NCI-H1092 (cell line): ENCODE measurements around the gene GPR183.

Source experiments
- DNase-seq: peaks from one replicate; lab custom pipeline; 2025; lab: John Stamatoyannopoulos, UW

The GPR183 gene

GRCh38 chr13:99294958-99295357 lies 12.2 kb downstream of the GPR183 start:
- DNase-seq: no peak

- no peak for DNase-seq
Observed at GRCh38 chr13:99294198-99294597, 13.0 kb downstream of the GPR183 start.

GRCh38 chr13:99293178-99293577 lies 14.0 kb downstream of the GPR183 start:
- DNase-seq: no peak

GRCh38 chr13:99290894-99291293 lies 16.3 kb downstream of the GPR183 start:
- no peak for DNase-seq

GRCh38 chr13:99289674-99290337 lies 17.4 kb downstream of the GPR183 start:
- no peak for DNase-seq

- DNase-seq: no peak
Observed at GRCh38 chr13:99289271-99289670, 17.9 kb downstream of the GPR183 start.

- DNase-seq: peak; percentile 44
Observed at GRCh38 chr13:99288089-99288488, 19.1 kb downstream of the GPR183 start.

- no peak for DNase-seq
Observed at GRCh38 chr13:99287551-99287950, 19.6 kb downstream of the GPR183 start.

- DNase-seq: no peak
Observed at GRCh38 chr13:99285432-99286182, 21.6 kb downstream of the GPR183 start.

GRCh38 chr13:99282264-99283231 lies 24.7 kb downstream of the GPR183 start:
- no peak for DNase-seq

- DNase-seq: no peak
Observed at GRCh38 chr13:99281811-99282263, 25.4 kb downstream of the GPR183 start.

- DNase-seq: no peak
Observed at GRCh38 chr13:99280166-99280565, 27.0 kb downstream of the GPR183 start.

- no peak for DNase-seq
Observed at GRCh38 chr13:99279637-99280036, 27.6 kb downstream of the GPR183 start.

GRCh38 chr13:99278843-99279242 lies 28.4 kb downstream of the GPR183 start:
- no peak for DNase-seq

GRCh38 chr13:99278200-99278599 lies 29.0 kb downstream of the GPR183 start:
- no peak for DNase-seq

- DNase-seq: no peak
Observed at GRCh38 chr13:99277629-99278028, 29.6 kb downstream of the GPR183 start.

- no peak for DNase-seq
Observed at GRCh38 chr13:99276706-99277105, 30.5 kb downstream of the GPR183 start.

- DNase-seq: no peak
Observed at GRCh38 chr13:99275093-99275469, 32.1 kb downstream of the GPR183 start.

- no peak for DNase-seq
Observed at GRCh38 chr13:99273128-99273527, 34.1 kb downstream of the GPR183 start.

GRCh38 chr13:99272481-99272880 lies 34.7 kb downstream of the GPR183 start:
- DNase-seq: no peak

- no peak for DNase-seq
Observed at GRCh38 chr13:99271249-99271648, 36.0 kb downstream of the GPR183 start.

GRCh38 chr13:99270518-99270917 lies 36.7 kb downstream of the GPR183 start:
- no peak for DNase-seq
